ENCODE measurements around the gene ATP6V1F.

Gene ATP6V1F

GRCh38 chr7:128882134-128882533, 19.5 kb downstream of the ATP6V1F start:
- DNase-seq (ENCODE audit: low read depth), result no peak

GRCh38 chr7:128883622-128884448, 21.2 kb downstream of the ATP6V1F start:
- DNase-seq (ENCODE audit: low read depth), result peak; percentile 49

DNA sequence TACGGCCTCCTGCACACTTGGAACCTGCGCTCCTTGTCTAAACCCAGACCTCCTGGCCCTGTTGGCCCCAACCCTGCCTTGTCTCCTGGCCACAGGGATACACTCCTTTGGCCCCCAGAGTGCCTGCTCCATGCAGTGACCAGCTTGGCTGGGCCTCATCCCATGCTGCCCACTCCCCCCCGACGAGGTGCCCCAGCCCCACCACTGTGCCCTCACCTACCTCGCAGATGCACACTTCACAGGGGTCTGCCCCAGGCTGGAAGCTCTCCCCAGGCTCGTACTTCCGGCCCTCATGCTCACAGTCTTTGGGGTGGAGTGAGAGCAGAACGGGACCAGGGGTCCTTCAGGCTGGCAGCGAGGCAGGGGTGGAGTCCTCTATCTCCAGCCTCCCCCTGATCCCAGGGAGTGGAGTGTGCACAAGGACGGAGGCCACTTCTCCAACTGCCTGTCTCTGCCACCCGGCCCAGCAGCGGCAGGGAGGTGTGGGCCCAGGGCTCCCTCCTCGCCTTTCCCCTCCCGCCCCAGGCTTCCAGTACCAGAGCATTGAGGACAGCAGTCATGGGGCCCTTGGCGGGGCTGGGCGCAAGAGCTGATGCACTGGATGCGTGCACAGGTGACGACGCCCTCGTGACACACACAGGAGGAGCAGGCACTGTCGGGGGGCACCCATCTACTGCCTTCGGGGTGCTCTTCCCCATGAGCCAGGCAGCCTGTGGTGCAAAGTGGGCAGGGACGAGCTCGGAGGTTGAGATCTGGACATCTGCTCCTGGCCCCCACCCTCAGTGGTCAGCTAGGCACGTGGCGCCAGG, 22.1 kb downstream of the ATP6V1F start:
- no peak for DNase-seq (ENCODE audit: low read depth)

GRCh38 chr7:128885370-128886187, 22.9 kb downstream of the ATP6V1F start:
- no peak for DNase-seq (ENCODE audit: low read depth)

DNA sequence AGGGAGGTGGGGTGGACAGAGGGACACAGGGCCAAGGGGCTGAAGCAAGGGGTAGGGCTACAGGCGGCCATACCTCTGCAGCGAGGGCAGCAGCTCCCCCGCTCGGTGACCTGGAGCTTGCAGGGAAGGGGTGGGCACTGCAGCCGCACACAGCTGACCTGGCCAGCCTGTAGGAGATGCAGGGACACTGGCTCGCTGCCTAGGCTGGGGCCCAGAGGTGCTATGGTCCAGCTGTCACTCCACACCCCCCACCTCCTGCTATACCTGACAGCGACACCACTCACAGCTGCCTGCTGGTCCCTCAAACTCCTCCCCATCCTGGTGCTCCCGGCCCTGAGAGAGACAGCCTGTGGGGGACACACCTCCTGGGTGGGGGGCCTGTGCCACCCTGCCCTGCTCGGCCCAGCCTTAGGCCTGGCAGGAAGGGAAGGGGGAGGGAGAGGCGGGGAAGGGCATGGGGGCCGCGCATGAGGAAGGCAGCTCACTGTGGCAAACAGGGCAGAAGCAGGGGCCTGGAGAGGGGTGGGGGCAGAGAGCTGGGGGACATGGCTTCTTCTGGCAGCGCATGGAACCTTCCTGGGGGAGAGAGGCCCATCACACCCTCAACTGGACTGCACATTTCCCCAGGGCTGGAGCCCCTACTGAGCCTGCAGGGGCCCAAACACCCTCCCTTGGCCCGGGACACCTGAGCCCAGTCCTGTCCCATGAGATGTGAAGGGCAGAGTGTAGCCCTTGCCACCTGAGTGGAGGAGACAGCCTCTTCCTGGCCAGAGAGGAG, 23.9 kb downstream of the ATP6V1F start:
- no peak for DNase-seq (ENCODE audit: low read depth)

DNA sequence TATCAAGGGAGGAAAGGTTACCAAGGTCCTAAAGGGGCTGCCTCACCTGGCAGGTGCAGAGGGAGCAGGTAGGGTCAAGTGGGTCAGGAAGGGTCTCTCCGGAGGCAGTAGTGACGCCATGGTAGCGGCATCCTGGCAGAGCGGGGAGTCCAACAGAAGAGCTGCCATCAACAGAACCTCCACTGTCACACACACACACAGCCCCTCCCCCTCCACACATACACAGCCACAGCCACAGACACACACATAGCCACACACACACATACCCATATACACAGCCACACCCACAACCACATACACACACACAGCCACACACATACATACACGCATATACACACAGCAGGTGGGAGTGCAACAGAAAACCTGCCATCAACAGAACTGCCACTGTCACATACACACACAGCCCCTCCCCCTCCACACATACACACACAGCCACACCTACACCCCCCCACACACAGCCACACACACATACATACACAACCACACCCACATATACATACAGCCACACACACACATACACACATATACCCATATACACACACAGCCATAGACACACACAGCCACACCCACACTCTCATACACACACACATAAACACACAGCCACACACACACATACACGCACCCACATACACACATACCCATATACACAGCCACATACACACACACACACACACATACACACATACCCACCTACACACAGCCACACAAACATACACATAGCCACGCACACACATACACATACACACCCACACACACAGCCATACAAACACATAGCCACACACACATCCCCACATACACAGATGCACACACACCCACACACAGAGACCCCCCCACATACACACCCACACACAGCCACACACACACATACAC, 24.7 kb downstream of the ATP6V1F start:
- DNase-seq (ENCODE audit: low read depth), result no peak

GRCh38 chr7:128888039-128888755, 25.5 kb downstream of the ATP6V1F start:
- no peak for DNase-seq (ENCODE audit: low read depth)

- DNase-seq (ENCODE audit: low read depth), result no peak
Measured at GRCh38 chr7:128888756-128889095, 26.1 kb downstream of the ATP6V1F start.

DNA sequence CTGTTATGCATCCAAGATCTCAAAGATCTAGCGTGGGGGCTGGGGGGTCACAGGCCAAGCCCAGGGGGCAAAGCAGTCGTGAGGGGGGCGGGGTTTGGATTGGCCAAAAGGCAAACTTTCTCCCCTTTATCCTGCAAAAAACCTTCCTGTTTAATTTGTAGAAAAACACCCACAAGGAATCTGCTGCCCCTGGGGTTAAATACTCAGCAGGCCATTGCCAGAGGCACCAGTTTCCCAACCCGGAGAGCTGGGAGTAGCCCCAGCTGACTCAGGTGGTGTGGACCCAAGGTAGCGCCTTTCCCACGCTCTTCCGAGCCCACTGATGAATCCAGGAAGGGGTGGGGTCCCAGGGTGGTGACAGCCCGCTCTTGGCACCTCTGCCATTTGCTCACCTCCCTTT, 26.5 kb downstream of the ATP6V1F start:
- no peak for DNase-seq (ENCODE audit: low read depth)

DNA sequence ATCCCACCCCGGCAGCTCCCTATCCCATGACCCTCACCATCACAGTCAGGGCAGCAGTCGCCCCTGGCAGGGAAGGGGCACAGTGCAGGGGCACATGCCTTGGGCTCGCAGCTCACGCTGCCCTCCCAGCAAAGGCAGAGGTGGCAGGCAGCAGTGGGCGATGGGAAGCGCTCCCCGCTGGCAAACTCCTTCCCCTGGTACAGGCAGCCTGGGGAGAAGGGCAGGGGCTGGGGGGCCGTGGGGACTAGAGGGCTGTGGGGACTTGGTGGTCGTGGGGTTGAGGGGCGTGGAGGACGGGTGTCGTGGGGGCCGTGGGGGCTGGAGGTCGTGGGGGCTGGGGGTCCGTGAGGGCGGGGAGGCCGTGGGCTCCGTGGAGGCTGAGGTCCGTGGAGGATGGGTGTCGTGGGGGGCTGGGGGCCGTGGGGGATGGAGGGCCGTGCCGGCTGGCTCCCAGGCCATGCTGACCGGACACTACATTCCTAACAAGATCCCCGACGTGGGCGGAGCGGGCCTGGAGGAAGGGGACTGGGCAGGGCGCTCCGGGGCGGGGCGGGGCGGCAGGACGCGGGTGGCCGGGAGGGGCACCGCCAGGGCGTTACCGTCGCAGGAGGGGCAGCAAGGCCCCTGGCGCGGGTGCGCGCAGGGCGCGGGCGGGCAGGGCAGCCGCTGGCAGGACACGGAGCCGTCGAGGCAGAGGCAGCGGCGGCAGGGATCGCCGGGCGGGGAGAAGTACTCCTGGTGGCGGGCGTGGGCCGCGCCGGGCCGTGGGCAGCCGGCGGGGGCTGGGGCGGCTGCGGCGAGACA, 27.9 kb downstream of the ATP6V1F start:
- no peak for DNase-seq (ENCODE audit: low read depth)

GRCh38 chr7:128891110-128891941, 28.7 kb downstream of the ATP6V1F start:
- no peak for DNase-seq (ENCODE audit: low read depth)

DNA sequence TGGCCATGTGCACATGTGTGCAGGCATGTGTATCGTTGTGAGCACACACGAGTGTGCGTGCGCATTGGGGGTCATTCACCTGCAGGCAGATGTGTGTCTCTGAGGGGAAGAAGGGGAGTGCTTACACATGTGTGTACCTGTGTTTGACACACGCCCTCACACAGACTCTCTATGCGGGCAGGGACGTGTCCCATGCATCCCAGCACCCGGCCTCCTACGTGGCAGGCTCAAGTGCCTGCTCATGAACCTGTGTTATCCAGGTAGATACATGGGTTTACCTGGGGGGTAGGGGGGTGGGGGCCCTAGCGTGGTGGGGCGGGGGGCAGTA, 29.2 kb downstream of the ATP6V1F start:
- no peak for DNase-seq (ENCODE audit: low read depth)

GRCh38 chr7:128892521-128893250, 30.0 kb downstream of the ATP6V1F start:
- no peak for DNase-seq (ENCODE audit: low read depth)

GRCh38 chr7:128893251-128894100, 30.8 kb downstream of the ATP6V1F start:
- DNase-seq (ENCODE audit: low read depth), result no peak

- no peak for DNase-seq (ENCODE audit: low read depth)
Measured at GRCh38 chr7:128894101-128894440, 31.4 kb downstream of the ATP6V1F start.

DNA sequence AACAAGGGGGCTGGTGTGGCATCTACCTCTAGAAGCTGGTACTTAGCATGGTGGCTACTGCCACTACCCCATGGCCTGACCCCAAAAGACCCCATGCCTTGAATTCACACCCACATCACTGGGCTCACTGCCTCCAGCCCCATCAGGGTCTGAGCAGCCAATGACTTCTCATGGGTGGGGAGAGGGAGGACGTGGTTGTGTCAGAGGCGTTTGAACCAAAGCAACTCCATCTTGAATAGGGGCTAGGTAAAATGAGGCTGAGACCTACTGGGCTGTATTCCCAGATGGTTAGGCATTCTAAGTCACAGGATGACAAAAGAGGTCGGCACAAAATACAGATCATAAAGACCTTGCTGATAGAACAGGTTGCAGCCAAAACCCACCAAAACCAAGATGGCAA, 32.7 kb downstream of the ATP6V1F start:
- no peak for DNase-seq (ENCODE audit: low read depth)

DNA sequence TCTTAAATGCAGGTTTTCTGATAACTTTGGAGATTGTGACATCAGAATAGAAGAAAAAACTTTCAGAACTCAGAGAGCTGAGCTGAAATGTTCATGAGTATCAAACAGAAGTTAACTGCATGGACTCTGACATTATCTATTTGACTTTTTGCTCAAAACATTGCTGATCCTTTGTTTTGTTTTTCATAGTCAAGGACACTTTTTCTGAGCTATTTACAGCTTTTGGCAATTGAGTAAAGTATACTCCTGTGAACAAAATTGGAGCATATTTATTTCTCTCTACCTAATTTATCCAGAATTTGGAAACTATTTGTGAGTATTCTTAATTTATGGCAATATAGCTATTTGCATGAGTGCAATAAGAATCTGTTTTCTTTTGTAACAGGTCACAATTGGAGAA, 36.7 kb downstream of the ATP6V1F start:
- DNase-seq (ENCODE audit: low read depth), result peak; percentile 11

Data from amniotic epithelial cell (primary cell).